Subcutaneous adipose tissue (tissue), 4 donors: Measurements from ENCODE around the gene GALNT9. TPM values are rescaled to one million over a fixed set of nuclear protein-coding genes. Genes with fewer than 3 reads are reported as not detected.

Experiments
- CTCF ChIP-seq: fragments of 450-650 bp; IDR thresholded peaks from one replicate; pipeline ENCODE4 v1.5.1; 2016; ENCODE audit warnings: low read depth, mild to moderate bottlenecking, control low read depth, antibody characterized with exemption, moderate library complexity
- total RNA-seq, 4 donors: library from RNA; depleted of rRNA; stranded (reverse); fragments of >200 nt; gene quantifications; one replicate each; pipeline ENCODE4 v1.1.0, GENCODE V29; 2016

Gene GALNT9
- total RNA-seq, 4 donors from 2014 or later: not detected

GRCh38 chr12:132236129-132236929, 93.1 kb downstream of the GALNT9 start:
- no peak for TF ChIP-seq CTCF

- TF ChIP-seq CTCF: no peak
These were observed 94.1 kb downstream of the GALNT9 start for GRCh38 chr12:132235116-132235820.

- TF ChIP-seq CTCF: no peak
These were observed 99.0 kb downstream of the GALNT9 start for GRCh38 chr12:132230381-132230780.

GRCh38 chr12:132229926-132230325, 99.5 kb downstream of the GALNT9 start:
- no peak for TF ChIP-seq CTCF

- no peak for TF ChIP-seq CTCF
These were observed 100.1 kb downstream of the GALNT9 start for GRCh38 chr12:132229193-132229760.

GRCh38 chr12:132228476-132229192, 100.8 kb downstream of the GALNT9 start:
- no peak for TF ChIP-seq CTCF
